ENCODE data around the gene RASEF.

RASEF gene

GRCh38 chr9:83056174-83056573 lies 6.8 kb downstream of the RASEF start:
- no peak for DNase-seq (ENCODE audit: low spot score)

DNA sequence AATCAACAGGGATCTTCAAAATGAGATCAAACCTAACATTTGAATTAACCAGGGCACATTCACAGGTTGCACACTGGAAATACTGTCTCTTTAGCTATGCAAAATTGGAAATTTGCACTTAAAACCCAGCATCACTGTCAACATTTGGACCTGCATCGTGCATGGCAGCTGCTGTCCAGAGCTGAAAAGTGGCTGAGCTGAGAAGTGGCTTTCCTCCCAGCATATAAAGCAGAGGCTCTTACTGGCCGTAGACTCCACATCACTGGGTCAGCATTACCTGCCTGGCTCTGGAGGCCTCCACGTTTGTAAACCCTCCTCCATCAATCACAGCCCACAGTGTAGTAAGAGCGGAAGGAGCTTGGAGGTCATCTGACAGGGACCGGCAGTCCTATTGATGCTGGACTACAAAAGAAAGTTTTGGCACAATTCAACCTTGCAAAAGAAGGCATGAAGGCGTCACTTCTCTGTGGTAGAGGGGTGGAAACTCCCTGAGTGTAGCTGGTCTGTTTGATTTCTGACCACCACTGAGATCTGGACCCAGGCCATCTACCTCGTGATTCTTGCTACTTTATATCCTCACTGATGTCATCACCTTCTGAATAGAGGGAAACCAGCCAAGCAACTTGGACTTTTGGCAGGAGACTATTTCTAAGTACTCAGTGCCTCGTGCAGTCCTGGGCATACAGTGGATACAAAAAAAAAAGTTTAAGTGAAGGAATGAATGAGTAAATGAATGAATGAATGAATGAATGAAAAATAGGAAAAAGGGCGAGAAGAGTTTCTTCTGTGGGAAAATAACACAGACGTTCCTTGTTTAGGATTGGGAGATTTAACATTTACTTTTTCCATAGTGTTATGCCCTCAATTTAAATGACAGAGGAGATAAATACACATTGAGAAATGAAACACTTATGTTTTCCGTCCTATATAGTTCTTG lies 14.8 kb downstream of the RASEF start:
- DNase-seq (ENCODE audit: low spot score): no peak

- DNase-seq (ENCODE audit: low spot score): no peak
These were observed 19.3 kb downstream of the RASEF start for GRCh38 chr9:83043597-83043996.

DNA sequence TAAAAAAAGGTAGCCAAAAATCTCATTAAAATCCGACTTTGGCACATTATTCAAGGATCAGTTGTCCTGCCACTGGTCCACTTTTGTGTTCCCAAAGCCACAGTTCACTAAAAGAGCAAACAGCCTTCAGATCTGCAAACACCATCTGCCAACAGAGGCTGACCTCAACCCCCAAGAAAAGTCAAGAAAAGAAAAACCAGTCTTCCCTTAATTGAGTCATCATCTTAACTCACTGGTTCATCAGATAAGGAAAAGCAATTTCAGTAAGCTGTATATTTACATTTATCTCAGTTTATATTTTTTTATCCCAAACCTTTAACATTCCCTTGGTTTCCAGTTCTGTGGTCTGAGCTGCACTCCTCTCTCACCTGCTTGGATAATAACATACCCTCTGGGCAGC lies 21.2 kb downstream of the RASEF start:
- no peak for DNase-seq (ENCODE audit: low spot score)

DNA sequence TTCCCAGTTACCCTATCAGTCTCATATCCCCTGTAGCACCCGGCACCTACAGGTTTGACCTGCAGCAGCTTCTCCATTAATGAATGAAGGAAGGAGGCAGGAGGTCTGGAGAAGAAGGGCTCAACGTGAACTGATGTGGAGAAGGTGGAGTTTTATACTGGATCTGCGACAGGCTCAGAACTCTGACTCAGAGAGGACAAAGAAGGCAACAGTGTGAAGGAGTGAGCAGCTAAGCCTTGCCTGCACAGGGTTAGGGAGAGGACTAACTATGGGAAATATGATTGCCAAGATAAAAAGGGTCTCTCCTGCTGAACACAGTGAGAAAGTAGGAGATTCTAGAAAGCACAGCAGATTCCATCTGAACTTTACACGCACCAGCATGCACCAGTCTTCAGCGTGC lies 23.6 kb downstream of the RASEF start:
- no peak for DNase-seq (ENCODE audit: low spot score)

DNA sequence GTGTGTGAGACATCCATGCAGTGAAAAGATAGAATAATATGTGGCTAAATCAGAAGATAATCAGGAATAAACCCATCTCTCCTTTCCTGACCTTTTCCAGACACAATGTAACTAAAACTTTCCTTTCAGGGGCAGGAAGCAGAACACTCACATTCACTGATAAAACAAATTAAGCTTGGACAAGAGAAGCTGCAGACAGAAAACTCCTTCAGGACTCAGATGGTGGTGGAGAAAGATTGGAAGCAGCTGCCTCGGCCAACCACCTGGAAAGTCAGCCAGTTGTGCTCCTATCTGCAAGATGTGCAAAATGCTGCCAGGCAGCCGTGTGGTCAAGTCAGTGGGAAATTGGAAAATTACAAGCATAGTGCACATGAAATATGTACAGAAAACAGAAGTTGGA lies 26.9 kb downstream of the RASEF start:
- DNase-seq (ENCODE audit: low spot score): no peak

DNA sequence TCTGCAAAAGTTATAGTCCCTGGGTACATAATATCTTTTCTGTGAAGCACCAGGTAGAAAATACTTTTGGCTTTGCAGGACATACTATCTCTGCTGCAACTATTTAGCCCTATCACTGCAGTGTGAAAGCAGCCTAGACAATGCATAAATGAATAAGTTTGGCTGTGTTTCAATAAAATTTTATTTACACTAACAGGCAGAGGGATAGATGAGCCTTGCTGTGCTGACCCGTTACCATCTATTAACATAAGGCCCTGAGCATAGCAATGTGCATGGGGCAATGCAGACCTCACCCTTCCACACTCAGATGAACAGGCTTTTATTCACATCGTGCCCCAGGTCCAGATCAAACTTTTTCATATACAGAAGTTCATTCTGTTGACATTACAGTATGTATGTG lies 27.8 kb downstream of the RASEF start:
- DNase-seq (ENCODE audit: low spot score): no peak

DNA sequence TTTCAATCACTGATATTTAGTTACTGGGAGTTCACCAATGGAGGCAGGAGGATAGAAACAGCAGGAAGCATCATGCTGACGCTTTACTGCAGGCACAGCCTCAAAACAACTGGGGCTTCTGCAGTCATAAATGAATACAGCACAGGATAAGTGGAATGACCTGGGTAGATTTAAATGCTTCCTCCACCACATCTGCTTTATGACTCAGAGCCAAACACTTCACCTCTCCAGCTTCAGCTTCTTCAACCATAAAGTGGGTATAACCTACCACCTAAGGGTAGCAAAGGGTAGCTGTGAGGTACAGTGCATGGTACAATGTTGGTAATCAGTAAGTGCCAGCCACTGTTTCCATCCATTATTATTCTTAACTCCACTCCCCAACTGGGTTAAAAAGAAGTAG lies 28.4 kb downstream of the RASEF start:
- DNase-seq (ENCODE audit: low spot score): no peak

- DNase-seq (ENCODE audit: low spot score): no peak
These were observed 28.9 kb downstream of the RASEF start for GRCh38 chr9:83034026-83034425.

DNA sequence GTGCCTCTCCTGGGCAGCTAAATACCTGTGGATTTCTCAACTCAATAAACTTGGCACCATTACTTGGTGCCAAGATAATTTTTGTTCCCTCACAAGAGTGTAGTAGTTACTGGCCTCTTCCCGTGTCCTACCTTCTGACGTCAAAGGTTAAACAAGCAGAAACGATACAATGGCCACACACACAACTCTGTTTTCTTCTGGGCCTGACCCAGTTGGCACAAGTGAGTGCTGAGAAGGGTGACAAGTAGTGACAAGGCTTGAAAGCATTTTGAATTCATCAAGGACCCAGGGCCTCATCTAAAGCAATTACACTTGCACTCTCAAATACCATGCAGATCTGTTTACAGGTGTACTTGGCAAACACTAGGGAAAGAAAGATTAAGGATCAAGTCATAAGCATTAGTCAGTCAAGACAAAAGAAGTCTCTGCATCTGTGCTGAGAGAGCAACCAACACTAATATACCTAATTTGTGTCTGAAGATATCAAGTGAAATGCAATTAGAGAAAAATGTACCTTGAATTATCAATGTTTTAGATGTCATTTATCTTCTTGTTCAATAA lies 30.8 kb downstream of the RASEF start:
- DNase-seq (ENCODE audit: low spot score): no peak

GRCh38 chr9:83030391-83031107 lies 32.4 kb downstream of the RASEF start:
- no peak for DNase-seq (ENCODE audit: low spot score)

DNA sequence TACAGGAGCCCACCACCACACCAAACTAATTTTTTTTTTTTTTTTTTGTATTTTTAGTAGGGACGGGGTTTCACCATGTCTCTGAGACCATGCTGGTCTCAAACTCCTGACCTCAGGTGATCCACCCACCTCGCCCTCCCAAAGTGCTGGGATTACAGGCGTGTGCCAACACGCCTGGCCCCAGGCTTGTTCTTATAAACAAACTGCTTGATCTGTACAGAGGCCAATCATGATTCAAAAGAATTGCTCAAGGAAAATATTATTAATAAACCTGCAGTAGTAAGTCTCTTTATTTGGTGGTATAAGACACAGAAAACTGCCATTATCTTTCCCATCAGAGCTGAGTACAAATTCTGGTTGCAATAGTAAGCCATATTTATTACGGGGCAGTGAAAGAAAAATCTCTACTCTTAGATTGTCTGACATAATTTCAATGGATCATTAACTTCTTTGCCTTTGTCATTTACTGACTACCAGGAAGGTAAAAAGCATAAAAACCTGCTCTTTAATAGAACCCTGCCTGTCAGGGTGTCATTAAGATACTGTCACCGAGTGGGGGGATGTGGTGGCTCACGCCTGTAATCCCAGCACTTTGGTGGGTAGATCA lies 33.3 kb downstream of the RASEF start:
- DNase-seq (ENCODE audit: low spot score): no peak

DNA sequence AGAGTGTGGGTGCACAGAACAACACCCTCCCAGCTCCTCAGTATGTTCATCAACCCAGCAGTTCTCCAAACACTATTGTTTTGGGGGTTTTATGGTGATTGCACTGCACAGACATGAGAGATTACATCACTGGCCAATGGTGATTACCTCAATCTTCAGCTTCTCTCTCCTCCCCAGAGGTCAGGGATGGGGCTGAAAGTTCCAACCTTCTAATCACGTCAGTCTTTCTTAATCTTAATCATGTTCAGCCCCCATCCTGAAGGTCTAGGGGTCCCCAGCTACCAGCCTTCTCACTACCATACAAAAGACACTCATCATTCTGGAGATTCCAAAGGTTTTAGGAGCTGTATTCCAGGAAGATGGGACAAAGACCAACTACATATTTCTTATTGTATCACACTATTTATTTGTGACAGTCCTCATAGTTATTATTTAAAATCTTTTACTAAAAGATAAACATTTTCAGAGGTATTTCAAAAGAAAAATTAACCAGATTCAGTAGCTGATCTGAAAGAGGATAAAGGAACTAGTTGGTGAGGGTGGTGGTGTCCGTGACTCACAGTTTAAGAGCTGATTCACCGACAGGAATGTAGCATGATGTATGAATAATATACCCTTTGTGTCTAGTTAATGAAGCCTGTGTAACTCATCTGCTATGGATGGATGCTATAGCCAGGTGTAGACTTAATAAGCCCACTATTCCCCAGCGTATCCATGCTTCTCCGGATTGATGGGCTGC lies 35.6 kb downstream of the RASEF start:
- DNase-seq (ENCODE audit: low spot score): no peak

GRCh38 chr9:83024506-83025125 lies 38.3 kb downstream of the RASEF start:
- DNase-seq (ENCODE audit: low spot score): no peak

DNA sequence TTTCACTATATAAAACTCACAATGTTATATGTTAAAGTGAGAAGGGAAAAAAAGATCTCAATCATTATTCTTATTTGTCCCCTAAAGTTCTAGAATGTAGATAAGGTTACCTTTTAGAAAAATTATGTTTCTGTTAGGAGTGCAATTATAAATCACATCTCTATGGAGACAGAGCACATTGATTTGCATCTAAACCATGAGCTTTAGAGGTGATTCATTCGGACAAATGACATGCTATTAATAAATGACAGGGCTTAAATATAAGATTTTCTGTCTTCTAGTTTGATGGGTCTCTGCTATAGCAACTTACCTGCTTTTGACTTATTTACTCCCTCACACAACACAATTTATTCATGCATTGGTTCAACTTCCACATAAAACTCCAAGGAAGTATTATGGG lies 39.8 kb downstream of the RASEF start:
- DNase-seq (ENCODE audit: low spot score): no peak

- DNase-seq (ENCODE audit: low spot score): no peak
These were observed 42.1 kb downstream of the RASEF start for GRCh38 chr9:83020864-83021263.

- DNase-seq (ENCODE audit: low spot score): no peak
These were observed 42.6 kb downstream of the RASEF start for GRCh38 chr9:83020327-83020726.

GRCh38 chr9:83019246-83019645 lies 43.7 kb downstream of the RASEF start:
- DNase-seq (ENCODE audit: low spot score): no peak

GRCh38 chr9:83015897-83016296 lies 47.0 kb downstream of the RASEF start:
- no peak for DNase-seq (ENCODE audit: low spot score)

- DNase-seq (ENCODE audit: low spot score): no peak
These were observed 48.9 kb downstream of the RASEF start for GRCh38 chr9:83013867-83014605.
